Fibroblast of lung (primary cell): ENCODE results near the gene BRME1. TPM values are rescaled to one million over a fixed set of nuclear protein-coding genes. Genes with fewer than 3 reads are reported as not detected.

ENCODE experiments used
- DNase-seq, 2 donors: peaks; one replicate each; pipeline versions ENCODE4 v3.0.0 to v3.0.0-alpha.2; 2010; ENCODE audit warnings: low read depth in 2 of 2
- H2AFZ ChIP-seq: 2 replicates; pipeline ENCODE4 v1.5.1; 2012; ENCODE audit warnings: low read length, control low read depth, inconsistent platforms
- H3K27ac ChIP-seq: 2 replicates; pipeline ENCODE4 v1.5.1; 2011; ENCODE audit warnings: low read length, control low read depth; ENCODE audit not compliant: insufficient read depth
- H3K27me3 ChIP-seq: 2 replicates; pipeline ENCODE4 v1.5.1; 2011; ENCODE audit warnings: mild to moderate bottlenecking, low read length; ENCODE audit not compliant: control insufficient read depth, insufficient read depth
- H3K36me3 ChIP-seq: 2 replicates; pipeline ENCODE4 v1.5.1; 2011; ENCODE audit warnings: low read length; ENCODE audit not compliant: control insufficient read depth, insufficient read depth
- H3K4me1 ChIP-seq: 2 replicates; pipeline ENCODE4 v1.5.1; 2011; ENCODE audit warnings: low read length; ENCODE audit not compliant: control insufficient read depth, insufficient read depth; ENCODE audit errors: extremely low read depth
- H3K4me2 ChIP-seq: 2 replicates; pipeline ENCODE4 v1.5.1; 2011; ENCODE audit warnings: low read length, control low read depth; ENCODE audit not compliant: insufficient read depth; ENCODE audit errors: extremely low read depth
- H3K4me3 ChIP-seq, 4 experiments: fragments of 200-600 bp in 1 of 4; sonication (generic) in 1 of 4; replicated peaks in 1 of 4; 2 replicates each; pipeline ENCODE4 v1.5.1; 2011 to 2016; ENCODE audit warnings: low read length in 4 of 4, low read depth in 3 of 4, mild to moderate bottlenecking in 3 of 4, control low read depth in 2 of 4, inconsistent platforms in 1 of 4, mixed read lengths in 1 of 4; ENCODE audit not compliant: insufficient read depth in 1 of 4; ENCODE audit errors: control extremely low read depth in 1 of 4
- H3K79me2 ChIP-seq: 2 replicates; pipeline ENCODE4 v1.5.1; 2012; ENCODE audit warnings: mild to moderate bottlenecking, low read length, inconsistent platforms; ENCODE audit not compliant: control insufficient read depth, insufficient read depth
- H3K9ac ChIP-seq: 2 replicates; pipeline ENCODE4 v1.5.1; 2011; ENCODE audit warnings: mild to moderate bottlenecking, low read length, control low read depth; ENCODE audit not compliant: insufficient read depth
- H3K9me3 ChIP-seq: 2 replicates; pipeline ENCODE4 v1.5.1; 2012; ENCODE audit warnings: low read depth, low read length; ENCODE audit not compliant: control insufficient read depth, insufficient read depth
- H4K20me1 ChIP-seq: 2 replicates; pipeline ENCODE4 v1.5.1; 2011; ENCODE audit warnings: low read length; ENCODE audit not compliant: control insufficient read depth, insufficient read depth; ENCODE audit errors: extremely low read depth
- EZH2 ChIP-seq: IDR thresholded peaks from 2 replicates; pipeline ENCODE4 v1.5.1; 2012; ENCODE audit warnings: low read length, control low read depth, mild to moderate bottlenecking; ENCODE audit errors: missing control alignments
- polyA plus RNA-seq, 2 donors: library from polyadenylated mRNA; depleted of rRNA in 1 of 2; stranded (reverse) in 1 of 2; unstranded in 1 of 2; fragments of >200 nt; gene quantifications; 2 replicates each; pipeline ENCODE4 v1.2.1, GENCODE V29; 2011 to 2012; ENCODE audit warnings: missing spikeins in 1 of 2
- total RNA-seq: library from RNA; depleted of rRNA; stranded (reverse); fragments of >200 nt; gene quantifications from 2 replicates; pipeline ENCODE4 v1.2.1, GENCODE V29; 2014
- TF ChIP-seq, protein P1 (sequence below), 2 donors: IDR thresholded peaks in 1 of 2; conservative IDR thresholded peaks in 1 of 2; 1 replicate in 1 of 2; 2 replicates in 1 of 2; pipeline ENCODE4 v1.5.1; 2011 to 2012; ENCODE audit warnings: low read length in 2 of 2, control low read depth in 1 of 2, inconsistent platforms in 1 of 2, low read depth in 1 of 2, mild to moderate bottlenecking in 1 of 2

The BRME1 gene
- total and polyA plus RNA-seq, 2 donors (not counting 1 experiment from before 2014, with no cell fraction given), result 0.23 to 0.83 TPM

DNA sequence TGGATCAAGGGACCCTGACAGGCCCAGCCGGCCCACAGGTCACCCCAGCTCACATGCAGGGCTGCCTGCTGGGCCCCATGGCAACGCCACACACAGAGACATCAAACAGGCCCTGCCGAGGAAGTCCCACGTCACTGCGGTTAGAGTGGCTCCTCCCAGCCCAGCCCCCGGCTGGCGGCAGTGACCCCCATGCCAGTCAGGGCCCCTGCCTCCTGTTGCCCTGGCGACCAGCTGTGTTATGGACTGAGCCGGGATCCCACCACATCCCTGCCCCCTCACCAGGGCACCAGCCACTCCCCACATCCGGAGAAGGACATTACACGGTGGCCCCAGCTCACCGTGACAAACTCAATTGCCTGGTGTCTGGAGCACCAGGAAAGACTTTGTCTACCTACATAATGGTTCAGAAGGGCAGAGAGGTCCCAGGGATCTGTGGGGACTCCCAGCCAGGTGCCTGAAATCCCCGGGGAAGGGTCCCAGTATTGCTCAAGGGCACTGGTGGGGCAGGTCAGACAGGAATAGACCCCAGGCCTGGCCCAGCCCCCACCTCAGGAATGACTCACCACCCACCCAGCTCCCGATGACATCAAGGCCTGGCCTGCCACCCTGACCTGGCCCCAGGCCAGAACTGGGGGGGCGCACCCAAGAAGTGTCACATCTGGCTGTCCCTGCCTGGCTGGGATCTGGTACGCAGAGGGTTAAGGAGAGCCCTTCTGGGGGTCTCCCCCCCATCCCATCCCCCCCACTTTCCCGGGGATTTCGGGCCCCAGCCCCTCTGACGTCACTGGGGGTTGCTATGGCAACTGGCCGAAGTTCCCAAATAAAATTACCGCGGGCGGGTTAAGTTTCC, 59.1 kb downstream of the BRME1 start:
- Histone ChIP-seq H3K27ac (peak overlapping the region; percentile 100), H2AFZ (no peak overlapping the region), H3K4me3 (peak overlapping the region in 3 of 4 experiments; percentile 51 to 59 (median 51)), H3K4me1 (peaks cover 37% of the 10 kb centered on the region), H3K9ac (peak overlapping the region; percentile 98), H4K20me1 (no peaks in the 10 kb centered on the region), H3K27me3 (no peaks in the 10 kb centered on the region), H3K36me3 (no peaks in the 10 kb centered on the region), H3K79me2 (peaks cover 11% of the 10 kb centered on the region), H3K4me2 (peak overlapping the region; percentile 90), H3K9me3 (no peaks in the 10 kb centered on the region)
- peak; percentile 93 to 94 for DNase-seq
- TF ChIP-seq, protein P1, sequence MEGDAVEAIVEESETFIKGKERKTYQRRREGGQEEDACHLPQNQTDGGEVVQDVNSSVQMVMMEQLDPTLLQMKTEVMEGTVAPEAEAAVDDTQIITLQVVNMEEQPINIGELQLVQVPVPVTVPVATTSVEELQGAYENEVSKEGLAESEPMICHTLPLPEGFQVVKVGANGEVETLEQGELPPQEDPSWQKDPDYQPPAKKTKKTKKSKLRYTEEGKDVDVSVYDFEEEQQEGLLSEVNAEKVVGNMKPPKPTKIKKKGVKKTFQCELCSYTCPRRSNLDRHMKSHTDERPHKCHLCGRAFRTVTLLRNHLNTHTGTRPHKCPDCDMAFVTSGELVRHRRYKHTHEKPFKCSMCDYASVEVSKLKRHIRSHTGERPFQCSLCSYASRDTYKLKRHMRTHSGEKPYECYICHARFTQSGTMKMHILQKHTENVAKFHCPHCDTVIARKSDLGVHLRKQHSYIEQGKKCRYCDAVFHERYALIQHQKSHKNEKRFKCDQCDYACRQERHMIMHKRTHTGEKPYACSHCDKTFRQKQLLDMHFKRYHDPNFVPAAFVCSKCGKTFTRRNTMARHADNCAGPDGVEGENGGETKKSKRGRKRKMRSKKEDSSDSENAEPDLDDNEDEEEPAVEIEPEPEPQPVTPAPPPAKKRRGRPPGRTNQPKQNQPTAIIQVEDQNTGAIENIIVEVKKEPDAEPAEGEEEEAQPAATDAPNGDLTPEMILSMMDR (conservative IDR thresholded peaks at IDR 0.05 in 1 of 2, IDR thresholded peaks at IDR 0.05 in 1 of 2; ENCODE audit: low read depth in 1 of 2, low read length in 2 of 2), result no peak
- TF ChIP-seq EZH2, result no peak

DNA sequence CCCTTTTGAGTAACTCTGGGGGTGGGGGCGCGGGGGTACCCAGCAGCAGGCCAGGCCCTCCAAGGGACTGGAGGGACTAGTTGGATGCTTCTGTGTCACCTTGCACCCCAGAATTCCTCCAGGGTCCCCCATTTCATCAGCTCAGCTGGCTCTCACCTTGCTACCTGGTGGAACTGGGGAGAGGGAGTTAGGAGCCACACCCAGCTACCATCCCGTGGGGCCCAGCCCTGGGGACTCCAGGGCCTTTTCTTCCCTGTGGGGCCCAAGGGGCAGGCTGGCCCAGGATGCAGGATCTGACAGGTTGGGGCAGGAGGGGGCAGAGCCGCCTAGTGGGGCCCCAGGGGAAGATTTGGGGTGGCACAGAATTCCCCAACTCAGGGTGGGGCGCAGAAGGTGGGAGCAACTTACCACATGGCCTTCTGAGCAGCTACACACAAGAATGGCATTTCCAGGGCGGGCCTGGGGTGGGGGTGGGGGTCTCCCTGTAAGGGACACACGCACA, 61.7 kb downstream of the BRME1 start:
- DNase-seq, result no peak
- Histone ChIP-seq H3K27me3 (no peaks in the 10 kb centered on the region), H3K9me3 (no peaks in the 10 kb centered on the region), H4K20me1 (no peaks in the 10 kb centered on the region), H3K36me3 (peaks cover 3% of the 10 kb centered on the region), H3K27ac (no peak overlapping the region), H3K9ac (no peak overlapping the region), H3K4me3 (no peak overlapping the region), H3K4me2 (no peak overlapping the region), H2AFZ (no peak overlapping the region), H3K4me1 (peaks cover 25% of the 10 kb centered on the region), H3K79me2 (peaks cover 37% of the 10 kb centered on the region)
- TF ChIP-seq, protein P1 (conservative IDR thresholded peaks at IDR 0.05 in 1 of 2, IDR thresholded peaks at IDR 0.05 in 1 of 2; ENCODE audit: low read depth in 1 of 2, low read length in 2 of 2), result no peak
- TF ChIP-seq EZH2, result no peak

DNA sequence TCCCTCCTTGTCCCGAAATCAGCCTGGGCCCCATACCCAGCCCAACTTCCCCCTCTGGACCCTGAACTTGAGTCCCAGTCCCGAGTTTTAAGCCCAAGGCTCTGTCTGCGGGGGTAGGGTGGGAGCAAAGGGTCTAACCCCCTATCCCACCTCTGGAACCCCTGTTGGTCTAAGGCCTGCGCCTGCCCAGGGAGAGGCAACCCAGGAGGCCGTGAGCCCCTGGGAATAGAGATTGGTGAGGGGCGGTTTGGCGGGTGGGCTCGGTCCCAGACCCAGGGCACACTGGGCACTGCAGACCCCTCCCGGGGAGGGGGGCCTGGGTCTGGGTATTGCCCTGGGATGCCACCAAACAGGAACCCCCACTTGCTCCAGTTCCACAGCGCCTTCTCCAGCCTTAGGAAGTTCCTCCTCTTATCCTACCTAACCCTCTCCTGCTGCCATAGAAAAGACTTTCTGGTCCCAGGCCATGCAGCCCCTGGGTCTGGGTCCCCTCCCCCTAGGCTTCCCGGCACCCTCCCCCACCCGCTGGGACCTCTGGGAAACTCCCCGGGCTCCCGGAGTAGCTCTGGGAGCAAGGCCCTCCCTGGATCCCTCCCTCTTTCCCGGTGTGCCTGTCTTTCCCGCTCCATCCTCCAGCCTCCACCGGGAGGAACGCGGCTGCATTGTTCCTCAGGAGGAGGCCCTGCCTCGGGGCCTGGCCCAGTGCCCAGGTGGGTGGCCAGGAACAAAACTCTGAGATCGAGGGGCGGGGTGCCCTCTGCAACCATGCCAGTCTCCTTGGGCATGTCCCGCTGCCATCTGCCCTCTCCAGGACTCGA, 62.6 kb downstream of the BRME1 start:
- no peaks in the 10 kb centered on the region for H4K20me1 ChIP-seq
- peaks cover 46% of the 10 kb centered on the region for H3K79me2 ChIP-seq
- H3K4me2 ChIP-seq, result peak overlapping the region; percentile 99
- H2AFZ ChIP-seq, result peak overlapping the region; percentile 39
- H3K9me3 ChIP-seq, result no peaks in the 10 kb centered on the region
- TF ChIP-seq, protein P1 (conservative IDR thresholded peaks at IDR 0.05 in 1 of 2, IDR thresholded peaks at IDR 0.05 in 1 of 2; ENCODE audit: low read depth in 1 of 2, low read length in 2 of 2), result no peak
- no peak for TF ChIP-seq EZH2
- no peaks in the 10 kb centered on the region for H3K27me3 ChIP-seq
- peaks cover 30% of the 10 kb centered on the region for H3K4me1 ChIP-seq
- peak overlapping the region; percentile 88 for H3K9ac ChIP-seq
- DNase-seq, result peak in 1 of 2 donors; percentile 64
- peaks cover 5% of the 10 kb centered on the region for H3K36me3 ChIP-seq
- peak overlapping the region; percentile 91 for H3K27ac ChIP-seq
- H3K4me3 ChIP-seq, result peak overlapping the region; percentile 31 to 66 (median 58)
